K562 (cell line): Measurements from ENCODE around the gene WIF1. TPM values are rescaled to one million over a fixed set of nuclear protein-coding genes. Genes with fewer than 3 reads are reported as not detected.

Source experiments
- BRCA1 ChIP-seq, 2 experiments: fragments of 450-650 bp in 1 of 2; sonication (generic) in 1 of 2; formaldehyde crosslinking in 1 of 2; IDR thresholded peaks; 2 replicates each; pipeline versions ENCODE4 v1.5.0 to v1.6.1; 2017 to 2020; ENCODE audit warnings: mild to moderate bottlenecking in 1 of 2, missing genetic modification reagents in 1 of 2
- CBFA2T2 ChIP-seq: fragments of 450-650 bp; conservative IDR thresholded peaks from 2 replicates; pipeline ENCODE4 v1.6.1; 2017; ENCODE audit warnings: mild to moderate bottlenecking
- CLOCK ChIP-seq: fragments of 250-450 bp; sonication (Bioruptor Pico); IDR thresholded peaks from 2 replicates; pipeline ENCODE4 v1.4.0; 2020; ENCODE audit warnings: mild to moderate bottlenecking, moderate library complexity, borderline replicate concordance
- CTCF ChIP-seq, 3 experiments: IDR thresholded peaks in 2 of 3; conservative IDR thresholded peaks in 1 of 3; 2 replicates each; pipeline ENCODE4 v1.5.1; 2011 to 2012; ENCODE audit warnings: low read length in 3 of 3, mild to moderate bottlenecking in 3 of 3, control low read depth in 2 of 3, improper control_type of control experiment in 1 of 3, inconsistent platforms in 1 of 3, low read depth in 1 of 3, mixed read lengths in 1 of 3, moderate library complexity in 1 of 3; ENCODE audit not compliant: insufficient read depth in 2 of 3
- DPF2 ChIP-seq: fragments of 450-650 bp; IDR thresholded peaks from 2 replicates; pipeline ENCODE4 v1.6.1; 2016
- HDAC2 ChIP-seq: fragments of 450-650 bp; IDR thresholded peaks from 2 replicates; pipeline ENCODE4 v1.6.1; 2016; ENCODE audit warnings: mild to moderate bottlenecking
- HEY1 ChIP-seq: fragments of 250-450 bp; sonication (Bioruptor Pico); IDR thresholded peaks from 2 replicates; pipeline ENCODE4 v1.5.0; 2020; ENCODE audit warnings: mild to moderate bottlenecking, moderate library complexity, borderline replicate concordance
- HINFP ChIP-seq: fragments of 450-650 bp; conservative IDR thresholded peaks from 2 replicates; pipeline ENCODE4 v1.6.1; 2016; ENCODE audit warnings: missing genetic modification characterization, low read depth, mild to moderate bottlenecking, control low read depth, missing compliant biosample characterization
- KAT2B ChIP-seq: IDR thresholded peaks from one replicate; pipeline ENCODE4 v1.6.1; 2012; ENCODE audit warnings: low read depth, mild to moderate bottlenecking, control low read depth, inconsistent platforms, low read length, moderate library complexity
- MTA3 ChIP-seq: fragments of 450-650 bp; formaldehyde crosslinking; IDR thresholded peaks from 2 replicates; pipeline ENCODE4 v1.6.1; 2017; ENCODE audit warnings: mild to moderate bottlenecking, borderline replicate concordance
- NFE2 ChIP-seq: IDR thresholded peaks from 2 replicates; pipeline ENCODE4 v1.6.1; 2014; ENCODE audit warnings: antibody characterized with exemption, low read depth
- NFIC ChIP-seq: fragments of 450-650 bp; IDR thresholded peaks from 2 replicates; pipeline ENCODE4 v1.6.1; 2017; ENCODE audit warnings: mild to moderate bottlenecking, inconsistent platforms
- RBM22 ChIP-seq: fragments of 200-400 bp; formaldehyde crosslinking; IDR thresholded peaks from 2 replicates; pipeline ENCODE4 v1.6.1; 2018; ENCODE audit warnings: low read length, low read depth; ENCODE audit not compliant: poor library complexity, severe bottlenecking
- SMARCA5 ChIP-seq: fragments of 450-650 bp; IDR thresholded peaks from 2 replicates; pipeline ENCODE4 v1.6.1; 2016
- TEAD2 ChIP-seq: fragments of 450-650 bp; IDR thresholded peaks from 2 replicates; pipeline ENCODE4 v1.6.1; 2016; ENCODE audit warnings: missing genetic modification characterization, control low read depth, missing compliant biosample characterization
- VEZF1 ChIP-seq: fragments of 200-800 bp; sonication (Bioruptor generic); IDR thresholded peaks from 2 replicates; pipeline ENCODE4 v1.6.1; 2017; ENCODE audit warnings: missing genetic modification characterization, missing compliant biosample characterization
- ZC3H8 ChIP-seq: fragments of 450-650 bp; IDR thresholded peaks from 2 replicates; pipeline ENCODE4 v1.6.1; 2017
- ZNF224 ChIP-seq: sonication (generic); formaldehyde crosslinking; IDR thresholded peaks from 2 replicates; pipeline ENCODE4 v1.8.0; 2022; ENCODE audit warnings: mild to moderate bottlenecking, missing genetic modification reagents
- ZNF316 ChIP-seq: fragments of 450-650 bp; IDR thresholded peaks from 2 replicates; pipeline ENCODE4 v1.6.1; 2016
- polyA plus RNA-seq, 8 experiments: library from polyadenylated mRNA; depleted of rRNA in 4 of 8; stranded (reverse) in 5 of 8; unstranded in 3 of 8; fragments of >200 nt; fragmentation: Nextera tagmentation in 2 of 8; fragmentation: Illumina TruSeq in 1 of 8; extraction: Ambion mirVana in 2 of 8; extraction: Trizol in 1 of 8; gene quantifications; 2 replicates each; pipeline versions ENCODE4 v1.2.1 to v1.2.3, GENCODE V29; 2011 to 2014; ENCODE audit warnings: inconsistent platforms in 1 of 8, missing spikeins in 1 of 8
- total RNA-seq, 7 experiments: library from RNA; depleted of rRNA in 6 of 7; stranded (reverse); fragments of >200 nt in 6 of 7; fragmentation: Illumina TruSeq in 2 of 7; extraction: Trizol in 2 of 7; gene quantifications; 2 replicates each; pipeline versions ENCODE4 v1.2.1 to v1.2.3, GENCODE V29; 2011 to 2021; ENCODE audit warnings: low replicate concordance in 1 of 7
- TF ChIP-seq, protein P1 (sequence below): sonication (generic); formaldehyde crosslinking; IDR thresholded peaks from 2 replicates; pipeline ENCODE4 v1.9.0; 2022; ENCODE audit warnings: mild to moderate bottlenecking, missing genetic modification reagents
- TF ChIP-seq, protein P2 (sequence below): IDR thresholded peaks from 2 replicates; pipeline ENCODE4 v1.6.1; 2011; ENCODE audit not compliant: insufficient read length; ENCODE audit errors: extremely low read depth

The WIF1 gene
- total and polyA plus RNA-seq, 9 of the 15 experiments (the other 6 are each of a cell fraction or from before 2014, with no cell fraction given): not detected

- TF ChIP-seq ZNF224 (CRISPR knock-in tag) (no peak), NFE2 (no peak), ZNF316 (peak; percentile 9; the same call in 1 of the 2 replicates), TEAD2 (tag) (no peak), MTA3 (no peak), HEY1 (CRISPR knock-in tag) (no peak), CBFA2T2 (no peak), RBM22 (no peak), HINFP (tag) (no peak), BRCA1 (IDR thresholded peaks at IDR 0.05) (no peak), BRCA1 (CRISPR knock-in tag; IDR thresholded peaks at IDR 0.05) (no peak), CTCF (IDR thresholded peaks at IDR 0.05 in 2 of 3, conservative IDR thresholded peaks at IDR 0.05 in 1 of 3; ENCODE audit: insufficient read depth in 2 of 3, low read depth in 1 of 3, low read length in 3 of 3) (no peak), SMARCA5 (no peak), KAT2B (no peak), HDAC2 (peak; percentile 61), CLOCK (CRISPR knock-in tag) (no peak), DPF2 (peak; percentile 43; the same call in 1 of the 2 replicates), VEZF1 (no peak), NFIC (peak; percentile 42; the same call in 1 of the 2 replicates), ZC3H8 (no peak)
- TF ChIP-seq, protein P1, sequence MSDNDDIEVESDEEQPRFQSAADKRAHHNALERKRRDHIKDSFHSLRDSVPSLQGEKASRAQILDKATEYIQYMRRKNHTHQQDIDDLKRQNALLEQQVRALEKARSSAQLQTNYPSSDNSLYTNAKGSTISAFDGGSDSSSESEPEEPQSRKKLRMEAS (CRISPR knock-in tag): no peak
- TF ChIP-seq, protein P2, sequence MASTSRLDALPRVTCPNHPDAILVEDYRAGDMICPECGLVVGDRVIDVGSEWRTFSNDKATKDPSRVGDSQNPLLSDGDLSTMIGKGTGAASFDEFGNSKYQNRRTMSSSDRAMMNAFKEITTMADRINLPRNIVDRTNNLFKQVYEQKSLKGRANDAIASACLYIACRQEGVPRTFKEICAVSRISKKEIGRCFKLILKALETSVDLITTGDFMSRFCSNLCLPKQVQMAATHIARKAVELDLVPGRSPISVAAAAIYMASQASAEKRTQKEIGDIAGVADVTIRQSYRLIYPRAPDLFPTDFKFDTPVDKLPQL: no peak
These were observed 47.7 kb upstream of the WIF1 start (continued) for GRCh38 chr12:65168681-65169319.
